ENCODE data around the gene ADCY4. TPM values are rescaled to one million over a fixed set of nuclear protein-coding genes. Genes with fewer than 3 reads are reported as not detected.
"Not testable (repeated sequence)": the region's sequence is repeated elsewhere in the genome, so short reads cannot be mapped to it uniquely, and the experiment has no call there.

The ADCY4 gene
- total RNA-seq, 1 donor from 2014 or later: 3.4 TPM

DNA sequence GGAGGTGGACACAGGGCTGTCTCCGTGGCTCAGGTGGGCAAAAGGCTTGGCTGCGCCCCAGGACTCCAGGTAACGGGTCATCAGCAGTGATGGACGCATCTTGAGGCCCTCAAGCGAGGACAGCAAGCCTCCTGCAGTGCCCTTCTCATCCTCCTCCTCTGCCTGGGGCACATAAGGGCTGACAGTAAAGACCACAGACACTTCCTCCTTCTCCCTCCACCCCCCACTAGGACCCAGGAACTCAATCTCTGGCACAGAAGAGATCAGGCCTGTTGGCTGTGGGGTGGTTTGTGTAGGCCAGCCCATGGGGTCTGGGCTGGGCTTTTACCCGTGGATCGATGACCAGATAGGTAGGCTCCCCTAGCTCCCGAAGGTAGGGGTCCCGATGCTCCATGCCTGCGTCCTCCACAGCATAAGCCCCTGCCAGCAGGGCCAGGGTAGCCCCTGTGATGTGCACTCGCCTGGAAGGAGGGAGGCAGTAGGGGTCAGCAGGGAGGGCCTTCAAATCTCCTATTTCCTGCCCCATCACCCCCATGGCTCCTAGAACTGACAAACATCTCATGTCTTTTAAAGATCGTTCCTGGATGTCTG is 5.7 kb downstream of the ADCY4 start:
- TF ChIP-seq, protein P1, sequence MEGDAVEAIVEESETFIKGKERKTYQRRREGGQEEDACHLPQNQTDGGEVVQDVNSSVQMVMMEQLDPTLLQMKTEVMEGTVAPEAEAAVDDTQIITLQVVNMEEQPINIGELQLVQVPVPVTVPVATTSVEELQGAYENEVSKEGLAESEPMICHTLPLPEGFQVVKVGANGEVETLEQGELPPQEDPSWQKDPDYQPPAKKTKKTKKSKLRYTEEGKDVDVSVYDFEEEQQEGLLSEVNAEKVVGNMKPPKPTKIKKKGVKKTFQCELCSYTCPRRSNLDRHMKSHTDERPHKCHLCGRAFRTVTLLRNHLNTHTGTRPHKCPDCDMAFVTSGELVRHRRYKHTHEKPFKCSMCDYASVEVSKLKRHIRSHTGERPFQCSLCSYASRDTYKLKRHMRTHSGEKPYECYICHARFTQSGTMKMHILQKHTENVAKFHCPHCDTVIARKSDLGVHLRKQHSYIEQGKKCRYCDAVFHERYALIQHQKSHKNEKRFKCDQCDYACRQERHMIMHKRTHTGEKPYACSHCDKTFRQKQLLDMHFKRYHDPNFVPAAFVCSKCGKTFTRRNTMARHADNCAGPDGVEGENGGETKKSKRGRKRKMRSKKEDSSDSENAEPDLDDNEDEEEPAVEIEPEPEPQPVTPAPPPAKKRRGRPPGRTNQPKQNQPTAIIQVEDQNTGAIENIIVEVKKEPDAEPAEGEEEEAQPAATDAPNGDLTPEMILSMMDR (IDR thresholded peaks at IDR 0.05; ENCODE audit: unreplicated experiment): no peak
- Mint-ChIP-seq H3K27ac (no peak overlapping the region), H3K4me1 (peaks cover 11% of the 10 kb centered on the region), H3K27me3 (ENCODE audit: low read depth) (peaks cover 33% of the 10 kb centered on the region), H3K4me3 (no peak overlapping the region), H3K9me3 (no peaks in the 10 kb centered on the region), H3K36me3 (no peaks in the 10 kb centered on the region)
- no peak for DNase-seq (ENCODE audit: low spot score in 2 of 2, unreplicated experiment in 2 of 2)

DNA sequence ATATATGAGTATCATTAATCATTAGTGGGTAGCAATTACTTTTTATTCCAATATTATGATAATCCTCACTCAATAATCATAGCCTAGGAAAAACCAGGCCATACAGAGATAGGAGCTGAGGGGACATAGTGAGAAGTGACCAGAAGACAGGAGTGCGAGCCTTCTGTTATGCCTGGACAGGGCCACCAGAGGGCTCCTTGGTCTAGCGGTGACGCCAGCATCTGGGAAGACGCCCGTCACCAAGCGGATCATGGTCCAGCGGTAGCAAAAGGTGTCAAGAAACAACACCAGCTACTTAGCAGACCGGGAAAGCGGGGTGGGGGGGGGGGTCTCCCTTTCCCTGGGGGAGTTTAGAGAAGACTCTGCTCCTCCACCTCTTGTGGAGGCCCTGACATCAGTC is 7.0 kb downstream of the ADCY4 start:
- H3K9me3 Mint-ChIP-seq, H3K4me3 Mint-ChIP-seq, H3K4me1 Mint-ChIP-seq, H3K36me3 Mint-ChIP-seq, H3K27ac Mint-ChIP-seq: not testable (repeated sequence)
- TF ChIP-seq, protein P1 (IDR thresholded peaks at IDR 0.05; ENCODE audit: unreplicated experiment): peak; percentile 42
- H3K27me3 Mint-ChIP-seq (ENCODE audit: low read depth): peaks cover 20% of the 10 kb centered on the region
- DNase-seq (ENCODE audit: low spot score in 2 of 2, unreplicated experiment in 2 of 2): peak in 1 of 2 experiments; percentile 47

DNA sequence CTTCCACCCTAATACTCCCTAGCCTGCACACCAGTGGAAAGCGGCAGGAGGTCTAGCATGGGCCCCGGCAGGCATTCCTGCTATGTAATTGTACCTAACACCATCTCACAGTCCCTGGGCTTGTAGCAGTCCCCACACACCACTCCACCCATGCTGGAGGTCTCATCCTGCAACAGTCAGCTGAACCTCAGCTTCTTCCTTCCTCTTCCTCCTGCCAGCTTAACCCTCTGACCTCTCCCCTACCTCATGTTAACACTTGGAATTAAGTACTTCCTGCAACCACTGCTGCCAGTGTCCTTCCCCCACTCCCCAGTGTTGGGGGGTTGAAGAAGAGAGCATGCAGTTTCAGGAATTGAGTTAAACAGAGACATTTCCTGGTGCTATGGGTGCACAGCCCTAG is 7.6 kb downstream of the ADCY4 start:
- TF ChIP-seq, protein P1 (IDR thresholded peaks at IDR 0.05; ENCODE audit: unreplicated experiment): no peak
- Mint-ChIP-seq H3K27ac (no peak overlapping the region), H3K36me3 (no peaks in the 10 kb centered on the region), H3K4me1 (peaks cover 4% of the 10 kb centered on the region), H3K4me3 (no peak overlapping the region), H3K27me3 (ENCODE audit: low read depth) (peaks cover 14% of the 10 kb centered on the region), H3K9me3 (no peaks in the 10 kb centered on the region)
- DNase-seq (ENCODE audit: low spot score in 2 of 2, unreplicated experiment in 2 of 2): no peak

DNA sequence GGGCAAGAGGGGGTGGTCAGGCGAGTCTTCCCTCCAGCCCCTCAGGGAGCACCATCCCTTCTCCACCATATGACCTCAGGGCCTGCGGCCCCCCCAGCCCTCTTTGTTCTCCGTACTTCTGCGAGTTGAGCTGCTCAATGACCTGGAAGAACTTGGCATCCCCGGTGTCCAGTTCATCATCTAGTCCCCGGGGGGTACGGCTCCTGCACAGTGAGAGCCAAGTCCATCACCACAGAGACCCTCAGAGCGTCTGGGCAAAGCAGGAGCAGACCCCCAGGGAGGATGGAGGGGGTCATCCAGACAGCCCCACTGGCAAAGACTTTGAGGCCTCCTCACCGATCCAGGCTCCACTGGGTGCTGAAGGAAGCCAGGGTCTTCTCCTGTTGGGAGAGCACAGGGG is 8.9 kb downstream of the ADCY4 start:
- H3K4me1 Mint-ChIP-seq: peaks cover 5% of the 10 kb centered on the region

DNA sequence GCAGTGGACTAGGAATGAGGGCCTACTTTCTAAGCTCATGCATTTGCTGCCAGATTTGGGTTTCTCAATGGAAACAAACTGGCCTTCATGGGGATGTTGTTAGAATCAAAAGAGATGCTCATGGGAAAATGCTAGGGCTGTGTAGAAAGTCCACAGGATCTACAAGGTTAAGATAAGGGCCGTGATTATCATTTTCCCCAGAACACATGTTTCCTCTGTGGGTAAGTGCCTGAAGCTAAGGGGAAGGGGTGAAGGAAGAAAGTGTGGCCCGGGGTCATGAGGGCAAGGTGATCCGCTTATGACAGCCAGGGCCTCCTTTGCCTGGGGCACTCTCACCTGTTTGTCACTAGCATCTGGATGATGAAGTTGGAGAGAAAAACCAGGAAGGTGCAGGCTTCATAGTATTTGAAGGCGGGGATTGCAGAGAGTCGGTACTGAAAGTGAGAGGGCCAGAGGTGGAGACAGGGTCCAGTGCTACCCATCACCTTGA is 9.8 kb downstream of the ADCY4 start:
- Mint-ChIP-seq H3K4me1 (peaks cover 5% of the 10 kb centered on the region), H3K9me3 (no peaks in the 10 kb centered on the region), H3K27me3 (ENCODE audit: low read depth) (peaks cover 3% of the 10 kb centered on the region), H3K36me3 (no peaks in the 10 kb centered on the region), H3K4me3 (no peak overlapping the region), H3K27ac (no peak overlapping the region)
- TF ChIP-seq, protein P1 (IDR thresholded peaks at IDR 0.05; ENCODE audit: unreplicated experiment): no peak
- DNase-seq (ENCODE audit: low spot score in 2 of 2, unreplicated experiment in 2 of 2): no peak

More for the DNA sequence above, 8.9 kb downstream of the ADCY4 start:
- no peaks in the 10 kb centered on the region for H3K9me3 Mint-ChIP-seq
- TF ChIP-seq, protein P1 (IDR thresholded peaks at IDR 0.05; ENCODE audit: unreplicated experiment): no peak
- H3K36me3 Mint-ChIP-seq: no peaks in the 10 kb centered on the region
- DNase-seq (ENCODE audit: low spot score in 2 of 2, unreplicated experiment in 2 of 2): no peak
- peaks cover 4% of the 10 kb centered on the region for H3K27me3 Mint-ChIP-seq (ENCODE audit: low read depth)
- no peak overlapping the region for H3K27ac Mint-ChIP-seq
- H3K4me3 Mint-ChIP-seq: no peak overlapping the region
